Central memory CD8-positive, alpha-beta T cell (primary cell): ENCODE measurements around the gene AMN.

Source experiments
- ATAC-seq: fragments of 150-1000 bp; cut with Tn5 transposase; replicated peaks from 2 replicates; pipeline ENCODE4 v1.10.0; 2022; ENCODE audit warnings: mild to moderate bottlenecking, moderate FRiP score, moderate number of reproducible peaks; ENCODE audit not compliant: poor library complexity, severe bottlenecking; ENCODE audit errors: extremely low read depth
- DNase-seq, 2 donors: peaks; one replicate each; pipeline ENCODE4 v3.0.0; 2021; ENCODE audit warnings: low spot score in 2 of 2
- H3K27ac Mint-ChIP-seq: one replicate; pipeline ENCODE4 v1.8.0; 2022; ENCODE audit warnings: low read depth, mild to moderate bottlenecking, moderate library complexity, mixed read lengths
- H3K27me3 Mint-ChIP-seq: one replicate; pipeline ENCODE4 v1.8.0; 2022; ENCODE audit warnings: mixed read lengths
- H3K36me3 Mint-ChIP-seq: one replicate; pipeline ENCODE4 v1.8.0; 2022; ENCODE audit warnings: mild to moderate bottlenecking, moderate library complexity, mixed read lengths; ENCODE audit not compliant: insufficient read depth
- H3K4me1 Mint-ChIP-seq: one replicate; pipeline ENCODE4 v1.8.0; 2022; ENCODE audit warnings: mixed read lengths
- H3K4me3 Mint-ChIP-seq: one replicate; pipeline ENCODE4 v1.8.0; 2022; ENCODE audit warnings: mild to moderate bottlenecking, moderate library complexity, mixed read lengths
- H3K9me3 Mint-ChIP-seq: one replicate; pipeline ENCODE4 v1.8.0; 2022; ENCODE audit warnings: mixed read lengths

The AMN gene

DNA sequence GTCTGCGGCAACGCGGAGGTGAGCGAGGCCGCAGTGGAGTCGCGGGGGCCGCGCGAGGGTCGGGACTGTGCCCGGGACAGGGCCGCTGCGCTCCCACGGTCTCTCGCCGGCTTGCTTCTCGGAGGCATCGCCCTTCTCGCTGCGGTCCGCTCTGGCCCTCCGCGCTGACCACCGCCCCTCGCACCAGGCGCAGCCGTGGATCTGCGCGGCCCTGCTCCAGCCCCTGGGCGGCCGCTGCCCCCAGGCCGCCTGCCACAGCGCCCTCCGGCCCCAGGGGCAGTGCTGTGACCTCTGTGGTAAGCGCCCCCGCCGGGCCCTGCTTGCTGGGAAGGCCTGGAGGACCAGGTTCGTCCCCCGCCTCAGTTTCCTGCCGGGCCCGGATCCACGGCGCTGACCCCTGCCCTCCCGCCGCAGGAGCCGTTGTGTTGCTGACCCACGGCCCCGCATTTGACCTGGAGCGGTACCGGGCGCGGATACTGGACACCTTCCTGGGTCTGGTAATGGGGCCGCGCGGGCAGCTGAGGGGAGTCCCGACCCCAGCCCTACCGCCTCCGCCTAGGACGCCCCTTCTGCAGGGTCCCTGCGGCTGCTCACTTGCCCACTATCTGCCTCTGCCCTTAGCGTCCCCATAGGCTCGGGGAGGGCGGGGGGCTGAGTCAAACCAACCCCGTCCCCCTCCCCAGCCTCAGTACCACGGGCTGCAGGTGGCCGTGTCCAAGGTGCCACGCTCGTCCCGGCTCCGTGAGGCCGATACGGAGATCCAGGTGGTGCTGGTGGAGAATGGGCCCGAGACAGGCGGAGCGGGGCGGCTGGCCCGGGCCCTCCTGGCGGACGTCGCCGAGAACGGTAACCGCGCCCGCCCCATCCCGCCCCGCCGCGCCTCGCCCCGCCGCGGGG is 7.0 kb downstream of the AMN start:
- Mint-ChIP-seq H3K4me1 (no peaks in the 10 kb centered on the region), H3K9me3 (no peaks in the 10 kb centered on the region), H3K4me3 (peak overlapping the region; percentile 72), H3K27ac (no peak overlapping the region), H3K36me3 (peaks cover 2% of the 10 kb centered on the region), H3K27me3 (peaks cover 10% of the 10 kb centered on the region)
- ATAC-seq (no peak), DNase-seq (no peak)

DNA sequence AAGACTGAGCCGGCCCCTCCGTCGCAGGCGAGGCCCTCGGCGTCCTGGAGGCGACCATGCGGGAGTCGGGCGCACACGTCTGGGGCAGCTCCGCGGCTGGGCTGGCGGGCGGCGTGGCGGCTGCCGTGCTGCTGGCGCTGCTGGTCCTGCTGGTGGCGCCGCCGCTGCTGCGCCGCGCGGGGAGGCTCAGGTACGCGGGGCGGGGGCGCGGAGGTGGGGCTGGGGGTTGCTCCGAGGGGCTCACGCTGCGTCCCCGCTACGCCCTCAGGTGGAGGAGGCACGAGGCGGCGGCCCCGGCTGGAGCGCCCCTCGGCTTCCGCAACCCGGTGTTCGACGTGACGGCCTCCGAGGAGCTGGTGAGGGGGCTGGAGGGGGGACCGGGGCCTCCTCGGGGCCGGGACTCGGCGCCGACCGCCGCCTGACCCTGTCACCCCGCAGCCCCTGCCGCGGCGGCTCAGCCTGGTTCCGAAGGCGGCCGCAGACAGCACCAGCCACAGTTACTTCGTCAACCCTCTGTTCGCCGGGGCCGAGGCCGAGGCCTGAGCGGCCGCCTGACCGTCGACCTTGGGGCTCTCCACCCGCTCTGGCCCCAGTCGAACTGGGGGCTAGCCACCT is 7.8 kb downstream of the AMN start:
- Mint-ChIP-seq H3K36me3 (peaks cover 2% of the 10 kb centered on the region), H3K4me1 (no peaks in the 10 kb centered on the region), H3K4me3 (peak overlapping the region; percentile 46), H3K27me3 (peaks cover 10% of the 10 kb centered on the region), H3K9me3 (no peaks in the 10 kb centered on the region), H3K27ac (no peak overlapping the region)
- DNase-seq (no peak), ATAC-seq (no peak)

DNA sequence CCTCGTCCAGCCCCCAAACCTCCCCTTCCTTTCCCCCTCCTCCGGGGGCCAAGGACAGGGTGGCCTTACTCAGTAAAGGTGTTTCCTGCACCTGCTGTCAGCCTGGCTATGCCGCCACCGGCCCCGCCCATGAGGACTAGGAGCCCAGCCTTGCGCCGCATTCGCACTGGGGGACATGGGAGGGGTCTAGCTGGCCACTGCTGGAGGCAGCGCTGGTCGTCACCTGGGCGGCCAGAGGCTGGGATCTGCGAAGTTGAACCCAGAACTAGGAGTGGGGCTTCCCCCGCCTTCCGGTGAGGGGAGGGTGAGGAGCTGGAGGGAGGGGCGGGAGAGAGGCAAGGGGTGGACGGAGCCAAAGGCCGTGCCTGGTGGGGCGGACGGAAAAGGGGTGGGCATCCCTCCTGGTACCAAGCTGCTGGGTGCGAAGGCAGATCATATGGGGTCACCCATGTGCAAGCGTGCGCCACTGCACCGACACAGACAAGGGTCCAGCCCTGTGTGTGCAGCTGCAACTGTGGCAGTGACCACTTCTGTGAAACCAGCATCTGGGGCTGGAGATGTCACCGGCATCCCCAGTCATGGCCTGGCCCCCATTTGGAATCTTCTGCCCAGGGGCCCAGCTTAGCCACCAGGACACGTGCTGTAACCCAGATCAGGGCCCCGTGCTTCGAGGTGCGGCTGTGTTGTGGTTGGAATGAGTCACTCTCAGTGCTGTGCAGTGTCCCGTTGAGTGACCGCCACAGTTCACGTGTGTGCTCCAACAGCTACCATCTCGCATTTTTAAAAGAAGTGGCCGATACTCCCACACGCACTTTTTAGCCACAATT is 8.5 kb downstream of the AMN start:
- no peak overlapping the region for H3K27ac Mint-ChIP-seq
- peaks cover 4% of the 10 kb centered on the region for H3K27me3 Mint-ChIP-seq
- DNase-seq (no peak), ATAC-seq (no peak)
- H3K4me3 Mint-ChIP-seq = no peak overlapping the region
- no peaks in the 10 kb centered on the region for H3K9me3 Mint-ChIP-seq
- H3K4me1 Mint-ChIP-seq = no peaks in the 10 kb centered on the region
- peaks cover 2% of the 10 kb centered on the region for H3K36me3 Mint-ChIP-seq

DNA sequence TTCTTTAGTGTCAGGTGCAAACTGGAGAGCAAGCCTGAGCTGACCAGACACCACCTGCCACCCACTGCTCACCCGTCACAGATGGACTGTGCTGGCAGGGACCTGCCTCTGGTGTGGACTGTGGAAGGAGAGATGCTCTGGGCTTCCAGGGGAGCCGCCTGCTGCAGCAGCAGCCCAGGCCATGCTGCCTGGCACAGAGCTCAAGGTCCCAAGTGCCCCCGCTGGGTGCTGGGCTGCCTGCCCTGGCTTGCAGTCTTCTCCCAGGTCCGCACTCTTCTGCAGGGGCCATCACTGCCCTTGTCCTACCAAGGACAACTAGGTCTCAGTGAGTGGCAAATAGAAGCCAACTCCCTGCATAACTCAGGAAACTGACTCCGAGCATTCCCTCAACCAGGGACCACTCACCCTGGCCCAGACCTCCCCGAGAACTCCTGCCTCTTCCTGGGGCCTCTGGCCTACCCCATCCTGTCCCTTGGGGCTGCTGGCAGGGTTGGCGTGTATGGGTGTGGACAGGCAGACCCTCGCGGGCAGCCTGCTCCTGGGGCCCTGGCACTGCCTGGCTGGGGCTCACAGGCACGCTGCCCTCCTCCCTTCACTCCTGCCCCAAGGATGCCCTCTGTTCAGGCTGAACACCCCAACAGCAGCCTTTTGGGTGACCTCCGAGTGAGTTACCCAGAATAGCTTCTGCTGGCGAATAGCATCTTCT is 9.3 kb downstream of the AMN start:
- Mint-ChIP-seq H3K27ac (no peak overlapping the region), H3K4me3 (no peak overlapping the region), H3K27me3 (peaks cover 1% of the 10 kb centered on the region), H3K4me1 (no peaks in the 10 kb centered on the region), H3K36me3 (peaks cover 2% of the 10 kb centered on the region), H3K9me3 (no peaks in the 10 kb centered on the region)
- ATAC-seq (no peak), DNase-seq (no peak)

DNA sequence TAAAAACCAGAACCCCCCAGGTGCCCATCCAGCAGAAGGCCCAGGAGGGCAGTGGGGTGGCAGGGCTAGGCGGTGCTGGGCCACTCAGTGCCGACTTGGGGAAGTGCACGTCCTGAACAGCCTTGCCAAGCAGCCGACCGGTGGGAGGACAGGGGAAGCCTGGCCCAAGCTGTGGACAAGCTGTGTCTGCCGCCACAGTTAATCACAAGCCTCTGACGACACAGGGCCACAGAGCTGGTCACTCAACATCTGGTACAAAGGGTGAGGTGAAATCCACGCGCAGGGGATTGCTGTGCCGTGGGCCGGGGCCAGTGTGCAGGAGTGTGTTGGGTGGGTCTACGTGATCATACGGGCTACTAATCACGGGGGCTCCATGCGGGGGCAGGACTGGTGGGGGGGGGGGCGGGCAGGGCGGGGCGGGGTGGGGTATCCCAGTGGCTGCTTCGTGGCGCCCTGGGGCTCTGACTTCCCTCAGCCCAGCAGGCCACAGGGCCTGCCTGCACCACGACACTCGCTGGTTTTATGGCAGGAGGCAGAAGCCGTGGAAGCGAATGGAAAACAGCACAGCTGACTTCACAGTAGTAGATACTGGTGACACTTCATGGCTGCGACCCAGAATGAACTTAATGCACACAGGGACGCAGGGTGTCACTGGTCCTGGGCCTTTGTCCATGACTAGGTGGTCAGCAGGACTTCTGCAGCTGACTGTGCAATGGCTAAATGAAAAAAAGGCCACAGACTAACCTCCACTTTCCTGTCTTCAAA is 10.2 kb downstream of the AMN start:
- H3K27me3 Mint-ChIP-seq = peaks cover 9% of the 10 kb centered on the region
- no peak for ATAC-seq
- H3K4me3 Mint-ChIP-seq = no peak overlapping the region
- H3K36me3 Mint-ChIP-seq = peaks cover 2% of the 10 kb centered on the region
- H3K27ac Mint-ChIP-seq = no peak overlapping the region
- no peaks in the 10 kb centered on the region for H3K9me3 Mint-ChIP-seq
- no peaks in the 10 kb centered on the region for H3K4me1 Mint-ChIP-seq
- no peak for DNase-seq

DNA sequence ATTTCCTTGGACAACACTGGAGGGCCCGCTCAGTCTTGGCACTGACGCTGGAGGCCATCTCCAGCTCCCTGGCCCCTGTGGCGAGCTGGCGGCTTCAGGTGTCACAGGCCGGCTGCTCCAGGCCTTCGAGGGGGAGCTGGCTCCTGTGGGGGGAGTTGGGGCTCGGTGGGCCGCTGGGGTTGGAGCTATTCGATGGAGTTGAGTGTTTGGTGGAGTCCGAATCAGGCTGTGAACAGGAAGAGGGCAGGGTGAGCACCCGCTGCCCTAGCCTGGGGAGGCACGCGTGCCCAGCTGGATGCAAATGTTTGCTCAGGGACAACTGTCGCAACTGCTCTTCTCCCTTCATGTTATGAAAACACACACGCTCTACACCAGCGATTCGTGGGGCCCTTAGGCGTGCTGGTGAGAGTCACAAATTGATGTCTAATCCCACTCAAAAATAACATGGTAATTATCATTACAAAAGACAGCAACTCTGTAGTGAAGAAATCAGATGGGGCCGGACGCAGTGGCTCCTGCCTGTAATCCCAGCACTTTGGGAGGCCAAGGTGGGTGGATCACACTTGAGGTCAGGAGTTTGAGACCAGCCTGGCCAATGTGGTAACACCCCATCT is 11.3 kb downstream of the AMN start:
- Mint-ChIP-seq H3K9me3 (no peaks in the 10 kb centered on the region), H3K36me3 (peaks cover 2% of the 10 kb centered on the region), H3K27me3 (peaks cover 9% of the 10 kb centered on the region), H3K27ac (no peak overlapping the region), H3K4me3 (no peak overlapping the region), H3K4me1 (no peaks in the 10 kb centered on the region)
- no peak for ATAC-seq
- no peak for DNase-seq

DNA sequence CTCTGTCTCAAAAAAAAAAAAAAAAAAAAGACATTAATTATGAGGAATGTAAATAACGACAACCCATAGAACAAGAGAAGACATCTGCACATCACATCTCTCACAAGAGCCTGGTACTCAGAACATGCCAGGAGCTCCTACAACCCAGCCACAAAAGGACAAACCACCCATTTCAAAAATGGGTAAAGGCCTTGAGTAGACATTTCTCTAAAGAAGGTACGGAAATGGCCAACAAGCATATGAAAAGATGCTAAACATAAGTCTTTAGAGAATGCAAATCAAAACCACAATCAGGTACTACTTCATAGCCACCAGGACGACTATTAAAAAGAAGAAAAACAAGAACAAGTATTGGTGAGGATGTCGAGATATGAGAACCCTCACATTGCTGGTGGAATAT is 13.3 kb downstream of the AMN start:
- no peaks in the 10 kb centered on the region for H3K9me3 Mint-ChIP-seq
- no peak overlapping the region for H3K27ac Mint-ChIP-seq
- no peak overlapping the region for H3K4me3 Mint-ChIP-seq
- H3K4me1 Mint-ChIP-seq = no peaks in the 10 kb centered on the region
- peaks cover 9% of the 10 kb centered on the region for H3K27me3 Mint-ChIP-seq
- ATAC-seq (no peak), DNase-seq (no peak)
- peaks cover under 1% of the 10 kb centered on the region for H3K36me3 Mint-ChIP-seq

DNA sequence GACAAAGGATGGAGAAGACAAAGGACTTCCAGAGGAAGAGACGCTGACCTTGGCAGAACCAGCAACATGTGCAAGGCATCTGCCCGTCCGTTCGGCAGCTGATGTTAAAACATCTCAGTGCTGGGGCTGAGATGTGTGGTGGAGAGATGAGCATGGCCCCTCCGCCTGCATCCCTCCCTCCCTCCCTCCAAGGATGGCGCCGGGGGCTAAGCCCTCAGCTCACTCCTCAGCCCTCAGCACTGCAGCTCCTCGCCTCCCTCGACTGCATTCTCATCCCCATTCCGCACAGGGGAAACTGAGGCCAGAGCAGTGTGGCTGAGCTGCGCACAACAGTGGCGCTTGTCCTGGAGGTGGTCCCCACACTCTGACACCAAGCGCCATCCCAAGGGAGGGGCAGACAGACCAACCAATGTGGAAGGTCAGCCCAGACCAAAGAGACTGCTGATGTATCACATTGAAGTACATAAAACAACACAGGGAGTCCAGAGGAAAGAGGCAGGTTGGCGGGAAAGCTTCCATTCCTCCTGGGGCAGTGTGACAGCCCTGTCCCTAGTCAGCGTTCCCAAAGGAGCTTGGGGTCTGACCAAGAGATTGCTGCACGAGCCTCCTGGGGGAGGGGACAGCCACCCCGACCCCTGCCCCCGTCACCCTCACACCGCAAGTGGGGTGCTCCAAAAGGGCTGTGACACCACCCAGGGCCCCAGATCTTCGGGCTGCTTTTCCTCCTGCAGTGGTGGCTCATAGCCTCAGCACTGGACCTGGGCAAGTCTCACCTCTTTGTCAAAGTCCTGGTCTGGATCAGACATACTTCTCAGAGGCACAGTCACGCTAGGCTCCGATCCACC is 15.1 kb downstream of the AMN start:
- no peaks in the 10 kb centered on the region for H3K36me3 Mint-ChIP-seq
- H3K4me1 Mint-ChIP-seq = no peaks in the 10 kb centered on the region
- H3K9me3 Mint-ChIP-seq = no peaks in the 10 kb centered on the region
- no peak for DNase-seq
- peaks cover 9% of the 10 kb centered on the region for H3K27me3 Mint-ChIP-seq
- no peak overlapping the region for H3K4me3 Mint-ChIP-seq
- no peak for ATAC-seq
- no peak overlapping the region for H3K27ac Mint-ChIP-seq

DNA sequence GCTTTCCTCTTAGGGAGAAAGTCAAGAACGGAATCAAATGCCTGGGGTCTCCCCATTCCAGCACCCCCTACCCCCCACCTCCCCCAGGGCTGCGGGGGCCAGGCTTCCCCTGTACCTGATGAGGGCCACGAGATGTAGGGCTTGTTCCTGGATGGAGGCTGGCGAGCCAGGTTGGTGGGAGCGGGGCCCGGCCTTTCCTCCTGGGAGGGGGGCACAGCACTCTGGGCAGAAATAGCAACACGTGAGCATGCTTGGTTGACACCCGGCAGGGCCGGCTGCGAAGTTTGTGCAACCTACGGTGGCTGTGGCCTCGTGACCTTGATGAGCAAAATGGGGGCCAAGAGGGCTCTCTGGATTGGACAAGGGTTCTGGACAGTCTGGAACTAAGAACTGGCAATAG is 15.7 kb downstream of the AMN start:
- H3K27me3 Mint-ChIP-seq = peaks cover 9% of the 10 kb centered on the region

DNA sequence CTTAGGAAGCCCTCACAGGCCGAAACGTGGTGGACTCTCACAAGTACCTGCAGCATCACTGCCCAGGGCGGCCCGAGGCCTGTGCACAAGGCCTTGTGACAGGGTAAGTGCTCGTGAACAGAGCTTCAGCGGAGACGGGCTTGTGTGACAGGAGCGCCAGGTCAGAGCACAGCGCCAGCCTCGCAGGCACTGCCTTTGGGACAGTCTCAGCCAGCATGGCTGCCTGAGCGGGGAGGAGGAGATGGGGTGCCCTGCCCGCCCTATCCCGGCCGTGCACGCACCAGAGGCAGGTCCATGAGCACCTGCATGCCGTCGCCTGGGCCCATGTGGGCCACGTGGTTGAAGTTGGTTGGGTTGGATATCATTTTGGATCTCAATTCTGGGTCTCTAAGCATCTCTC is 16.9 kb downstream of the AMN start:
- no peak overlapping the region for H3K27ac Mint-ChIP-seq
- no peaks in the 10 kb centered on the region for H3K9me3 Mint-ChIP-seq
- H3K4me3 Mint-ChIP-seq = no peak overlapping the region
- no peaks in the 10 kb centered on the region for H3K36me3 Mint-ChIP-seq
- no peaks in the 10 kb centered on the region for H3K4me1 Mint-ChIP-seq
- peaks cover 9% of the 10 kb centered on the region for H3K27me3 Mint-ChIP-seq
- ATAC-seq (no peak), DNase-seq (no peak)

More for the DNA sequence above, 15.7 kb downstream of the AMN start:
- H3K27ac Mint-ChIP-seq = no peak overlapping the region
- DNase-seq (no peak), ATAC-seq (no peak)
- no peaks in the 10 kb centered on the region for H3K9me3 Mint-ChIP-seq
- no peaks in the 10 kb centered on the region for H3K36me3 Mint-ChIP-seq
- H3K4me3 Mint-ChIP-seq = no peak overlapping the region
- no peaks in the 10 kb centered on the region for H3K4me1 Mint-ChIP-seq
